AML-193 (cell line): Measurements from ENCODE around the gene IRX6.

Source experiments
- DNase-seq, 2 experiments: peaks; one replicate each; lab custom pipeline; 2025; lab: John Stamatoyannopoulos, UW

Gene IRX6

GRCh38 chr16:55324285-55325079 is 479 bp downstream of the IRX6 start:
- DNase-seq: no peak

DNA sequence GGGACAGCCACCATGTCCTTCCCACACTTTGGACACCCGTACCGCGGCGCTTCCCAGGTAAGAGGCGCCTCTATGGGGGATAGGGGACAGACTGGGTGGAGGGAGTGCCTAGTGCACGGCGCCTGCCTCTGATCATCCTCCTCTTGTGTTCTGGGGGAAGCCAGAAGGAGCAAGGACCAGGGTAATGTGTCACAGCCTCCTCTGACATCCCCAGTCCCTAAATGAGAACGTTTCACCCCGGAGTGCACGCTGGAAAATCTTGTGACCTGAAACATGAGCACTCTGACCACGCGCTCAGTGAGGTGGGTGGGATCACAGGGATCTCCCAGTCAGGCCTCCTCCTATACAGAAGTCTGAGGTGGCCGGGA is 1.1 kb downstream of the IRX6 start:
- DNase-seq: no peak

- no peak for DNase-seq
These were observed 1.6 kb downstream of the IRX6 start for GRCh38 chr16:55325458-55326109.

DNA sequence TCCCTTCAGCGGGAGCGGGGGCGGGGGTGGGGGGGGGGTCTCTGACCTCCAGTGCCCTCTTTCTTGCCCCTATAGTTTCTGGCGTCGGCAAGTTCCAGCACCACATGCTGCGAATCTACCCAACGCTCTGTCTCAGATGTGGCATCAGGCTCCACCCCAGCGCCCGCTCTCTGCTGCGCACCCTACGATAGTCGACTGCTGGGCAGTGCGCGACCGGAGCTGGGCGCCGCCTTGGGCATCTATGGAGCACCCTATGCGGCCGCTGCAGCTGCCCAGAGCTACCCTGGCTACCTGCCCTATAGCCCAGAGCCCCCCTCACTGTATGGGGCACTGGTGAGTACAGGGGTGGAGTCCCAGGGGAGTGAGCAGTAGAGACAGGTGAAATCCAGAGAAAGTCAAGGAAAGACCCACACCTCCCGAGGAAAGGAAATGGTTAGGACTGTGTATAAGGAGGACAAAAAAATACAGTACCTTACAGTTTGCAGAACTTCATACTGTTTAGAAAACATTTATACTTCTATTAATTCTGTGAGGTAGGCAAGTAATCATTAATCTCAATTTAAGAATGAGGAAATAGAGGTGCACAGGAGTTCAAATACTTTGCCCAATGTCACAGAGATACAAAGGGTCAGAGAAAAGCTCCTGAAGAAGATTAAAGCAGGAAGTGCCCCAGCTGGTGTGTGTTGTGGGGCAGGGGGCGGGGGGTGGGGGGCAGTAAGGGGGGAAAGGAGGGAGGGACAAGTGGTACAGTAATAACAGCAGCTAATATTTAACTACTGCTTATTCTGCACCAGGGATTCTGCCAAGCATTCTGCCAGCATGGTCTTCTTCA is 2.5 kb downstream of the IRX6 start:
- DNase-seq: no peak

DNA sequence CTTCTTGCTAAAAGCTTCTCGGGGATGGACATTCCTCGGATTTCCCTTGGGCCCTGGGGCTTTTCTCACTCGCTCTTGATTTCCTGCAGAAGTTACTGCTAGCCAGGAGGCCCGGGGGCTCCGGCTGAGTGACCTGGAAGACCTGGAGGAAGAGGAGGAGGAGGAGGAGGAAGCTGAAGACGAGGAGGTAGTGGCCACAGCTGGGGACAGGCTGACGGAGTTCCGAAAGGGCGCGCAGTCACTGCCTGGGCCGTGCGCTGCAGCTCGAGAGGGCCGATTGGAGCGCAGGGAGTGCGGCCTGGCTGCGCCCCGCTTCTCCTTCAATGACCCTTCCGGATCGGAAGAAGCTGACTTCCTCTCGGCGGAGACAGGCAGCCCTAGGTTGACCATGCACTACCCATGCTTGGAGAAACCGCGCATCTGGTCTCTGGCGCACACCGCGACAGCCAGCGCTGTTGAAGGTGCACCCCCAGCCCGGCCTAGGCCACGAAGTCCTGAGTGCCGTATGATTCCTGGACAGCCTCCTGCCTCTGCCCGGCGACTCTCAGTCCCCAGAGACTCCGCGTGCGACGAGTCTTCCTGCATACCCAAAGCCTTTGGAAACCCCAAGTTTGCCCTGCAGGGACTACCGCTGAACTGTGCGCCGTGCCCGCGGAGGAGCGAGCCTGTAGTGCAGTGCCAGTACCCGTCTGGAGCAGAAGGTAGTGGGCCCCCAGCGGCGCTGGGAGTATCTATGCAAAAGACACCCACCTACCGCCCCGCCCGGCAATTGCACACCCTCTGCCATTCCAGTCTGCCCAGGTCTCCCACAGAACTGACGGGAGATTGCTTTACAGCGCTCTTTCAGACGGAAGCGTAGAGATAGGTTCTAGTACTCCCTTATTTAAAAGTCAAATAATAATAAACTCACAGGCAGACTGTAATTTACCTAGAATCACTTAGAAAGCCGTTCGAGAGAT is 4.9 kb downstream of the IRX6 start:
- no peak for DNase-seq

DNA sequence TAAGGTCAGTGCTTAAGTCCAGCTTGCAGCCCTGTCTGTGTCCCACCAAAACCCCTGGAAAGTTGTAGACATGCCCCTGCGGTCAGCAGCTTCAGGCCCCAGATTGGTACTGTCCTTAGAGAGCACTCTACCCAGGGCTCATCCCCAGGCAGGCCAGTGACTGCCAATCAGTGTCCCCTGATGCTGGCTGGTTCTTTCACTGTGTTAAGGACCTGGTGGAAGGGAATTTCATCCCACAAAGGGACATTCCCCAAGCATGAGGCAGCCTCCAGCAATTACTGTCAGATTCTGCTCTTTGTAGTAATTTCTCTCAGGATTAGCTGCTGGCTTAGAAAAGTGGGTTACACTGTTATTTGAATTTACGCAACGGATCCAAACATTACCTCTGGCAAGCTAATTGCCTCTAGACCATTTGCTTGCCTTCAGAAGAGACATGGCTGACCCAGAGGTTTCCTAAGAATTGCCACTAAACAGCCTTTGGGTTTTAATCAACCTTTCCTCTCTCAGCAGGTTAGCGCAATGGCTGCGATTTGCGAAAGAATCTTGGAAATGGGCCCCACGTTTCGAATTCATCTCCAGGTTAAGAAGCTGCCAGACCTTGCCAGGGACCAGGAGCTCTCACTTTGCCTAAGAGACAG is 5.9 kb downstream of the IRX6 start:
- no peak for DNase-seq

- DNase-seq: no peak
These were observed 7.0 kb downstream of the IRX6 start for GRCh38 chr16:55330781-55331647.

DNA sequence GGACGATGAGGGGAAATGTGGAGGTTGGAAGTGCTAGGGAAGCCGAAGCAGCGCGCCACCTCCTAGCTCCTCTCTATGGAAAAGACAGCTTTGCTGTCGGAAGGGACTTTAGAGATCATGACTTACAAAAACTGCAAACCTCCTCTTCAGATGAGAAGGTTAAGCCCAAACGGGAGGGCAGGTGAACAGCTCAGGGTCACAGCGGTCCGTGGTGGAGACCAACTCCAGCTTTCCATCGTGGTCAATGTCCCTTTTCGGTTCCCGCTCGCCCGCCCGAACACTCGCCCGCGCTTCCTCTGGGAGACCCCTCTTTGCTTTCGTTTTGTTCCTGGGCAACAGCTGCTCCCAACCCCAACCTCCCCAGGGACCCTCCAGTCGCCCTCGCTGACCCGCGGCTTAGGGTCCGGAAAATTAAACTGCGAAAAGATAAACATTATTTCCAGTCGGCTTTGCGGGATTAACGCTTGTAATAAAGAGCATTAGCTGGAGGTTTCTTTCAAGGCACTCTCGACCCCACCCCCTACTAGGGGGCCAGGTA is 7.7 kb downstream of the IRX6 start:
- DNase-seq: no peak

DNA sequence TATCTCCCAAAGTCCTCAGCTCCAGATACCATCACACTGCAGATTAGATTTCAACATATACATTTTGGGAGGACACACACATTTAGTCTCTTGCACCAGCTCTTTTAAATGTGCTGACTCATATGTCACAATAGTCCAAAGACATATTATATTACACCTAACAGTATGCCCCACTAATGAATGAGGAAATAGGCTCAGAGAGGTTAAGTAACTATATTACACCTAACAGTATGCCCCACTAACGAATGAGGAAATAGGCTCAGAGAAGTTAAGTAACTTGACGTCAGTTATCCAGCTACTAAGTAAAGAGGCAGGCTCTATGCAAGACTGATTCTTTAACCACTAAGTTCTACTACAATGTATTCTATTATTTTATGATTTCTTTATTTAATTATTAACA is 9.7 kb downstream of the IRX6 start:
- DNase-seq: peak; percentile 70 to 82

DNA sequence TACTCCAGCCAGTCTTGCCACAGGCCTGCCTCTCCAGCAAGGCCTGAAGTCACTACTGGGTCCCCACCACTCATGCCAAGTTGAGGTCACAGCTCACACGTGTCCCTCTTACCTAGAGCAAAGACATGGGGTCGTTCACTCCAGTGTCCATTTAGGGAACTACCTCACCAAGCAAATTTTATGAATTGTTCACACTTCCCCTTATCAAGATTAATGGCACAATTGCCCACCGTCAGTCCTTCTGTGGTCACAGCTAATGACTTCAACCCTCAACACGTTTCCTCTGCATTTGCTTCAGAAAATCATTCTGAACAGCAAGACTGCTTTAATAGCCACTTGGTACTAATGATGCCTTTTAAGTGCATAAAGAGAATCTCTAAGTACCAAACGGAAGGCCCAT is 14.6 kb downstream of the IRX6 start:
- no peak for DNase-seq

GRCh38 chr16:55340445-55340844 is 16.4 kb downstream of the IRX6 start:
- DNase-seq: no peak

DNA sequence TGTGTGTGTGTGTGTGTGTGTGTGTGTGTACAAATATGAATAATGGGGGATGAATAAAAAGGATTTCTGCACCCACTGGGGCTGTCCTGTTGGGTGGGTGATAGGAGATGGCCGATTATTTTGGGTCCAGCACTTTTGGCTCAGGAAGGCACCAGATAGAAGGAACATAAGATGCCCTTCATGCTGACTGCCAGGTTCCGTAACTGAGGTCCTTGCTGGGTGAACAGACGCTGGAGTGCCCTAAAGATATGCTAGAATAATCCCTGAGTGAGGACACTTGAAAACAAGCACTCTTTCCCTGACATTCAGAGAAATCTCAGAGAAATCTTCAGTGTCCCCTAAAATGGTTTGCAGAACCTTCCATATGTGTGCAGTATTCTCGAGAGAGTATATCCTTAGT is 17.7 kb downstream of the IRX6 start:
- DNase-seq: no peak

- no peak for DNase-seq
These were observed 22.5 kb downstream of the IRX6 start for GRCh38 chr16:55346475-55346874.

DNA sequence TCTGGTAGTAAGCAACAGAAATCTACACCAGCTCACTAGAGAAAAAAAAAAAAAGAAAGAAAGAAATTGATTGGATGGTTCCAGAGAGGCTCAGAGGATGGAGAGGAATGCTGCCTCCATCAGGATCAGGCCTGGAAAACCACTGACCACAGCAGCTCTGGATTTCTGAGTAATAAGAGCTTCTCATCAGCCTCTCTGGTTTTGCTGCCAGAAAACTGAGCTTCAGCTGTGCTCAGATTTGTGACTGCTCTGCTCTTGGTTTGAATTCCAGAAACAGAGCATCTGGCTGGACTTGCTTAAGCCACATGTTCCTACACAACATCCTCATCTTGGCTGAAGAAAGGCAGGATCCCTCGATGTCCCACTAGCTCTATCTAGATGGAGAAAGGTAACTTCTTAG is 25.9 kb downstream of the IRX6 start:
- DNase-seq: no peak

DNA sequence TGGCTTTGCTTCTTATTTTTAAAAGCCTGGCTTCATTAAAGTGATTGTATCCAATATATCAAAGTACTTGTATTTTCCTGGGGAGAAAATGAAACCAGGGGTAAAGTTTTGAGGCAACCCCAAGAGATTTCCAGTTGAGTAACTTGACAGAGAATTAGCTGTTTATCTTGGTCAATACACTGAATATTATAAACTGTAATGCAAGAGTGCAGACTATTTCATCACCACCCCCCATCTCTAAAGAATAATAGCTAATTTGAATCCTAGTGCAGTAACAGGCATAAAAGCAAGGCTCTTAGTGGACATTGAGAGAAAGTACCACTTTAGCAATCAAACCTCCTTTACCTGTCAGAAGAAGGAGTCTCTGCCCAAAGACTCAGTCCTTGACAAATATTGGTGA is 27.0 kb downstream of the IRX6 start:
- no peak for DNase-seq

- no peak for DNase-seq
These were observed 27.9 kb downstream of the IRX6 start for GRCh38 chr16:55351936-55352335.

- DNase-seq: no peak
These were observed 33.2 kb downstream of the IRX6 start for GRCh38 chr16:55357241-55357640.

- DNase-seq: no peak
These were observed 35.9 kb downstream of the IRX6 start for GRCh38 chr16:55359946-55360345.

GRCh38 chr16:55364811-55365210 is 40.8 kb downstream of the IRX6 start:
- DNase-seq: no peak

DNA sequence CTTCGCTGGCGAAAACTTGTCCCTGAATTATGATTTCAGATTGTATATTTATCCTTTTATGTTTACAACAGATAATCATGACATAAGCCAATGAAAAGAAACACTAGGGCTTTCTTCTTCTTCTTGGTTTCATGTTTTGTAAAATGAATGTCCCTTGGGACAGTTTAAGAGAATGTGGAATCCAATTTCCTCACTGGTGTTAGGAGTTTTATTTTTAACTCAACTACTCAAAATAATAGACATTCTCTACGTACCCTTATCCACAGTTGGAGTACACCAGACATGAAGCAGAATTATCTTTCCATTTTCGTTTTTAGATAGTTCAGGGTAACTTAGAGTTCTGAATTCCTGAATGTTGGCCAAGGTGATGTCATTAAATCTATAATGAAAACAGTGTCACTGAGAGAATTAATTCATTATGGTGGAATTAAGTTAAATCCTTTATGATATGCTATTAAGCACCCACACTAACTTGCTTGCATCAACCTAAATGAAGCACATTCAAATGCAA is 43.4 kb downstream of the IRX6 start:
- DNase-seq: no peak
